RWPE2 (cell line): Measurements from ENCODE around the gene EEF1G.
A peak's percentile ranks its signal among the peaks of the same experiment; 100 is the strongest.
"Not testable (repeated sequence)": the region's sequence is repeated elsewhere in the genome, so short reads cannot be mapped to it uniquely, and the experiment has no call there.

Experiments
- ATAC-seq: fragments of 200-7000 bp; cut with Tn5 transposase; 3 replicates; pipeline ENCODE4 v1.9.1; 2021; ENCODE audit warnings: low read depth
- DNase-seq: peaks from one replicate; pipeline ENCODE4 v3.0.0-alpha.2; 2020; ENCODE audit warnings: low spot score
- H3K27ac ChIP-seq: fragments of 450-650 bp; 2 replicates; pipeline ENCODE4 v1.5.1; 2017; ENCODE audit warnings: mild to moderate bottlenecking; ENCODE audit not compliant: poor library complexity, severe bottlenecking
- H3K27me3 ChIP-seq: fragments of 250-450 bp; sonication (Bioruptor Pico); 2 replicates; pipeline ENCODE4 v1.5.1; 2021; ENCODE audit warnings: mild to moderate bottlenecking, moderate library complexity; ENCODE audit not compliant: insufficient read depth, poor library complexity, severe bottlenecking
- H3K36me3 ChIP-seq: fragments of 250-450 bp; sonication (Bioruptor Pico); 2 replicates; pipeline ENCODE4 v1.5.1; 2020; ENCODE audit warnings: low read depth, mild to moderate bottlenecking, moderate library complexity
- H3K4me1 ChIP-seq: fragments of 250-450 bp; sonication (Bioruptor Pico); 2 replicates; pipeline ENCODE4 v1.5.1; 2021; ENCODE audit warnings: mild to moderate bottlenecking, moderate library complexity; ENCODE audit not compliant: insufficient read depth, poor library complexity, severe bottlenecking
- H3K4me3 ChIP-seq: fragments of 250-450 bp; sonication (Bioruptor Pico); 2 replicates; pipeline ENCODE4 v1.5.1; 2021; ENCODE audit warnings: mild to moderate bottlenecking, moderate library complexity; ENCODE audit not compliant: severe bottlenecking
- H3K9me3 ChIP-seq: fragments of 250-450 bp; sonication (Bioruptor Pico); 2 replicates; pipeline ENCODE4 v1.5.1; 2021; ENCODE audit warnings: mild to moderate bottlenecking, moderate library complexity; ENCODE audit not compliant: severe bottlenecking
- CTCF ChIP-seq: fragments of 450-650 bp; IDR thresholded peaks from one replicate; pipeline ENCODE4 v1.5.1; 2017; ENCODE audit warnings: mild to moderate bottlenecking, moderate library complexity; ENCODE audit not compliant: poor library complexity, severe bottlenecking

Gene EEF1G

GRCh38 chr11:62592146-62592815, 18.6 kb upstream of the EEF1G start:
- Histone ChIP-seq H3K36me3 (peaks cover 69% of the 10 kb centered on the region), H3K4me1 (peaks cover 4% of the 10 kb centered on the region), H3K27ac (peak overlapping the region; percentile 63), H3K4me3 (peak overlapping the region; percentile 58), H3K9me3 (no peaks in the 10 kb centered on the region), H3K27me3 (no peaks in the 10 kb centered on the region)
- peak; percentile 10; the same call in 2 of the 3 replicates for ATAC-seq
- DNase-seq, result no peak
- TF ChIP-seq CTCF, result no peak

- Histone ChIP-seq H3K36me3 (peaks cover 69% of the 10 kb centered on the region), H3K27me3 (no peaks in the 10 kb centered on the region), H3K27ac (peak within 1 kb of the TSS; percentile 63), H3K4me3 (peak within 1 kb of the TSS; percentile 58), H3K4me1 (peaks cover 4% of the 10 kb centered on the region), H3K9me3 (no peaks in the 10 kb centered on the region)
- peak; percentile 95 for DNase-seq
- peak; percentile 94 for ATAC-seq
- TF ChIP-seq CTCF, result peak; percentile 18
Measured at GRCh38 chr11:62591448-62592145, 17.9 kb upstream of the EEF1G start, which contains the start of gene TUT1. Gene TUT1, minus strand, starts transcription at chr11:62591523. Its CDS starts 38 bp downstream, at chr11:62591485.

GRCh38 chr11:62588966-62589637, 15.4 kb upstream of the EEF1G start:
- TF ChIP-seq CTCF, result peak; percentile 43
- DNase-seq (no peak), ATAC-seq (no peak)
- Histone ChIP-seq H3K36me3 (peaks cover 66% of the 10 kb centered on the region), H3K4me1 (peaks cover 4% of the 10 kb centered on the region), H3K27me3 (no peaks in the 10 kb centered on the region), H3K27ac (no peak overlapping the region), H3K9me3 (no peaks in the 10 kb centered on the region), H3K4me3 (no peak overlapping the region)

GRCh38 chr11:62585356-62585755, 11.7 kb upstream of the EEF1G start:
- H3K36me3 ChIP-seq, result peaks cover 71% of the 10 kb centered on the region
- H3K9me3 ChIP-seq, H3K27me3 ChIP-seq, H3K4me3 ChIP-seq, DNase-seq, ATAC-seq, H3K4me1 ChIP-seq, H3K27ac ChIP-seq: not testable (repeated sequence)

GRCh38 chr11:62581735-62582134, 8.0 kb upstream of the EEF1G start:
- ATAC-seq, DNase-seq, H3K4me1 ChIP-seq, H3K9me3 ChIP-seq, H3K4me3 ChIP-seq, H3K27me3 ChIP-seq, H3K27ac ChIP-seq: not testable (repeated sequence)
- peaks cover 56% of the 10 kb centered on the region for H3K36me3 ChIP-seq
